ENCODE data around the gene GTF2IRD1. TPM values are rescaled to one million over a fixed set of nuclear protein-coding genes. Genes with fewer than 3 reads are reported as not detected.

GTF2IRD1 gene
- total and polyA plus RNA-seq, 2 of the 13 experiments (the other 11 are each of a cell fraction or from before 2014, with no cell fraction given) = 16.5 to 26.7 TPM

- no peak for TF ChIP-seq ZBED4 (CRISPR knock-in tag; IDR thresholded peaks at IDR 0.05; ENCODE audit: borderline replicate concordance)
- TF ChIP-seq HDAC2 (CRISPR knock-in tag; IDR thresholded peaks at IDR 0.05) = no peak
- TF ChIP-seq KLF6 (CRISPR knock-in tag; IDR thresholded peaks at IDR 0.05) = no peak
- TF ChIP-seq FOXM1 (CRISPR knock-in tag; IDR thresholded peaks at IDR 0.05) = no peak
These were observed 72.2 kb downstream of the GTF2IRD1 start (continued) for GRCh38 chr7:74525881-74526280.

GRCh38 chr7:74526780-74527179, 73.1 kb downstream of the GTF2IRD1 start:
- no peak for DNase-seq (ENCODE audit: low spot score)
- intact Hi-C loops (cut with micrococcal nuclease; ENCODE audit: unreplicated experiment) (no loop called here), in situ Hi-C loops (cut with HindIII; ENCODE audit: extremely low pct_ligation_motif_present, low pct_unique_long_range_greater_than_20kb) (no loop called here)
- no peak for FAIRE-seq
- H3K4me3 ChIP-seq (replicated peaks in 1 of 3; ENCODE audit: insufficient read depth in 1 of 3, low read depth in 2 of 3, low read length in 3 of 3) = no peak overlapping the region
- H3K9ac ChIP-seq (ENCODE audit: insufficient read depth, low read depth, low read length) = no peak overlapping the region
- H3K9me3 ChIP-seq (ENCODE audit: low read length) = no peaks in the 10 kb centered on the region
- H3K79me2 ChIP-seq (ENCODE audit: insufficient read depth, low read length) = no peaks in the 10 kb centered on the region
- no peaks in the 10 kb centered on the region for H3K4me1 ChIP-seq (ENCODE audit: insufficient read depth, low read length)
- no peak overlapping the region for H2AFZ ChIP-seq (ENCODE audit: low read length)
- H3K36me3 ChIP-seq (replicated peaks in 1 of 2; ENCODE audit: control insufficient read depth in 1 of 2, insufficient read depth in 2 of 2, low read length in 2 of 2) = peaks cover under 1 to 23% of the 10 kb centered on the region in 2 experiments; a peak in 4 of 5 replicates
- ChIA-PET POLR2A (no interaction called here), CTCF (ENCODE audit: low intra/inter-chr PET ratio, low total read pairs) (no interaction called here)
- WGBS (ENCODE audit: low lambda C conversion rate) = 87% methylated on average over 5 of the region's 8 CpGs
- H3K4me2 ChIP-seq (ENCODE audit: low read depth, low read length) = no peak overlapping the region
- BruUV-seq (replicated peaks) = no TSS peak
- ATAC-seq = no peak; the same call in 2 of the 3 replicates
- no peaks in the 10 kb centered on the region for H4K20me1 ChIP-seq (ENCODE audit: insufficient read depth, low read length)
- no peak overlapping the region for H3K27ac ChIP-seq (ENCODE audit: extremely low read length, insufficient read depth, low read length)
- no peaks in the 10 kb centered on the region for H3K27me3 ChIP-seq (ENCODE audit: control insufficient read depth in 1 of 2, insufficient read depth in 2 of 2, low read length in 2 of 2)
- no peak for TF ChIP-seq ONECUT2 (CRISPR knock-in tag; IDR thresholded peaks at IDR 0.05)
- no peak for TF ChIP-seq MLXIP (CRISPR knock-in tag; IDR thresholded peaks at IDR 0.05; ENCODE audit: borderline replicate concordance)
- no peak for TF ChIP-seq ELK4 (CRISPR knock-in tag; IDR thresholded peaks at IDR 0.05; ENCODE audit: borderline replicate concordance)
- TF ChIP-seq MLLT10 (CRISPR knock-in tag; IDR thresholded peaks at IDR 0.05) = no peak
- no peak for TF ChIP-seq ATF7-NPFF (CRISPR knock-in tag; IDR thresholded peaks at IDR 0.05; ENCODE audit: low read depth)
- TF ChIP-seq USF2 (IDR thresholded peaks at IDR 0.05; ENCODE audit: low read depth, low read length) = no peak
- no peak for TF ChIP-seq USF2 (CRISPR knock-in tag; IDR thresholded peaks at IDR 0.05; ENCODE audit: borderline replicate concordance)
- no peak for TF ChIP-seq KDM5A (IDR thresholded peaks at IDR 0.05; ENCODE audit: borderline replicate concordance, low read length)
- no peak for TF ChIP-seq GATA4 (IDR thresholded peaks at IDR 0.05; ENCODE audit: borderline replicate concordance, low read depth)
- no peak for TF ChIP-seq JUND (CRISPR knock-in tag; IDR thresholded peaks at IDR 0.05)
